ENCODE measurements around the gene ZNF10. TPM values are rescaled to one million over a fixed set of nuclear protein-coding genes. Genes with fewer than 3 reads are reported as not detected.

ZNF10 gene
- total and polyA plus RNA-seq, 2 of the 8 experiments (the other 6 are each of a cell fraction or from before 2014, with no cell fraction given), result 5.2 to 11.9 TPM

DNA sequence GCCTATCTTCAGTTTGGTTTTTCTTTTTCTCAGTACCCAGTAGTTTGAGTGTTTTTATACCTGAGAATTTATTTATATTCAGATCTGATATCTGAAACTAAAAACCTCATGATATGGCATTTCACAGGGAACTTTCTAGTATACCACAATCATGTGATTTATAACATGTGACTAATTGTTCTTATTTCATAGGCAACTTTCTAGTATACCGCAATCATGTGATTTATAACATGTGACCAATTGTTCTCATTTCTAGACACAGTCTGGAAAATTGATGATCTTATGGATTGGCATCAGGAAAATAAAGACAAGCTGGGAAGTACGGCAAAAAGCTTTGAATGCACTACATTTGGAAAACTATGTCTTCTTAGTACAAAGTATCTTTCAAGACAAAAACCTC is 71.5 kb downstream of the ZNF10 start:
- no peaks in the 10 kb centered on the region for H3K27me3 ChIP-seq (replicated peaks in 1 of 4; ENCODE audit: control insufficient read depth in 3 of 4, extremely low read depth in 1 of 4, insufficient read depth in 3 of 4, low read length in 3 of 4)
- no peaks in the 10 kb centered on the region for H3K79me2 ChIP-seq (ENCODE audit: control insufficient read depth in 1 of 2, insufficient read depth in 2 of 2, low read length in 2 of 2)
- H3K9me3 ChIP-seq (ENCODE audit: insufficient read depth in 2 of 2, low read depth in 1 of 2, low read length in 1 of 2), result peaks cover 60 to 65% of the 10 kb centered on the region in 2 experiments
- H2BK12ac ChIP-seq (ENCODE audit: low read depth, low read length), result no peak overlapping the region
- H3K36me3 ChIP-seq (ENCODE audit: control insufficient read depth in 2 of 4, insufficient read depth in 4 of 4, low read length in 3 of 4), result peaks cover 2 to 47% (median 21%) of the 10 kb centered on the region in 4 experiments; a peak in 7 of 8 replicates
- no peaks in the 10 kb centered on the region for H3K79me1 ChIP-seq (ENCODE audit: low read depth, low read length)
- DNase-seq (ENCODE audit: low read depth in 1 of 2, low spot score in 2 of 2) (no peak), FAIRE-seq (no peak)
- ChIA-PET CTCF (ENCODE audit: partially characterized antibody) (interaction anchor here (1.4 kb wide), 1 partner anchor 20 kb away, joined by 4 read pairs; the partner anchor contains the start of gene ZNF268), POLR2A (ENCODE audit: partially characterized antibody) (interaction anchor here (1.0 to 2.1 kb wide), 3 partner anchors 32 to 122 kb away, joined by 3 to 6 read pairs (median 4); no protein-coding TSS in a partner anchor)
- no peak overlapping the region for H3K56ac ChIP-seq (replicated peaks; ENCODE audit: insufficient read length, low read depth, low read length)
- no peak overlapping the region for H2AK5ac ChIP-seq (ENCODE audit: low read depth, low read length)
- no peak overlapping the region for H3K18ac ChIP-seq (ENCODE audit: extremely low read depth, low read length)
- no peaks in the 10 kb centered on the region for H3K4me1 ChIP-seq (replicated peaks in 1 of 4; ENCODE audit: control insufficient read depth in 3 of 4, insufficient read depth in 4 of 4, low read length in 3 of 4)
- no peak overlapping the region for H3K14ac ChIP-seq (ENCODE audit: insufficient read length)
- H3K23me2 ChIP-seq (ENCODE audit: low read depth, low read length), result no peaks in the 10 kb centered on the region
- no peak overlapping the region for H3K4me2 ChIP-seq (ENCODE audit: insufficient read depth in 1 of 2, low read depth in 2 of 2, low read length in 2 of 2)
- WGBS, 2 experiments (ENCODE audit: extremely low coverage in 1 of 2, insufficient coverage in 1 of 2, insufficient read length in 1 of 2, insufficient replicate concordance in 2 of 2, low coverage in 1 of 2, low lambda C conversion rate in 2 of 2, missing lambda C conversion rate in 1 of 2), result 96% methylated on average over 2 of the region's 2 CpGs; no CpG with 5 or more reads in 1 of the 2 experiments
- H3K23ac ChIP-seq (ENCODE audit: insufficient read length), result no peak overlapping the region
- no peak overlapping the region for H2AFZ ChIP-seq (ENCODE audit: low read length)
- H4K8ac ChIP-seq (ENCODE audit: extremely low read depth, insufficient read depth, low read length), result no peak overlapping the region
- peak overlapping the region in 1 of 4 experiments; percentile 49; a peak in 1 of 8 replicates for H3K4me3 ChIP-seq (ENCODE audit: extremely low read depth in 1 of 4, insufficient read depth in 2 of 4, low read depth in 3 of 4, low read length in 4 of 4)
- H3K4ac ChIP-seq (replicated peaks; ENCODE audit: insufficient read length, low read depth, low read length), result no peak overlapping the region
- H2BK120ac ChIP-seq (replicated peaks; ENCODE audit: low read depth, low read length), result no peak overlapping the region
- no peak overlapping the region for H2BK5ac ChIP-seq (ENCODE audit: low read depth, low read length)
- no peak overlapping the region for H2BK15ac ChIP-seq (ENCODE audit: low read length)
- no peak overlapping the region for H2BK20ac ChIP-seq (ENCODE audit: low read length)
- H3K9ac ChIP-seq (replicated peaks in 1 of 4; ENCODE audit: extremely low read depth in 1 of 4, low read depth in 3 of 4, low read length in 3 of 4), result no peak overlapping the region
- no peak overlapping the region for H4K91ac ChIP-seq (replicated peaks; ENCODE audit: insufficient read length, low read length)
- H4K20me1 ChIP-seq (replicated peaks in 1 of 2; ENCODE audit: control insufficient read depth in 1 of 2, insufficient read depth in 2 of 2, low read length in 2 of 2), result no peaks in the 10 kb centered on the region
- no peak overlapping the region for H3K27ac ChIP-seq (ENCODE audit: low read depth, low read length)
- no peak overlapping the region for H4K5ac ChIP-seq (ENCODE audit: insufficient read length, low read depth, low read length)
- no peak for TF ChIP-seq FOSL1 (IDR thresholded peaks at IDR 0.05; ENCODE audit: insufficient read depth, low read depth, low read length)

Measured in H1 (cell line).